Measurements from ENCODE around the gene CDH8.

Gene CDH8

GRCh38 chr16:61684541-61684940, 351.7 kb downstream of the CDH8 start:
- TF ChIP-seq YY1 (IDR thresholded peaks at IDR 0.05; ENCODE audit: low read depth) (no peak), MAX (IDR thresholded peaks at IDR 0.05) (no peak), TCF12 (IDR thresholded peaks at IDR 0.05; ENCODE audit: low read depth) (no peak), EP300 (IDR thresholded peaks at IDR 0.05; ENCODE audit: borderline replicate concordance) (no peak), CEBPB (IDR thresholded peaks at IDR 0.05) (no peak), REST (IDR thresholded peaks at IDR 0.05; ENCODE audit: low read depth) (no peak), EGR1 (IDR thresholded peaks at IDR 0.05) (no peak), CREB1 (IDR thresholded peaks at IDR 0.05; ENCODE audit: low read depth) (no peak), ZBTB7A (IDR thresholded peaks at IDR 0.05; ENCODE audit: low read depth) (no peak), NFIC (IDR thresholded peaks at IDR 0.05) (no peak), FOXM1 (IDR thresholded peaks at IDR 0.05; ENCODE audit: borderline replicate concordance, low read depth) (no peak), USF1 (IDR thresholded peaks at IDR 0.05) (no peak), RAD21 (IDR thresholded peaks at IDR 0.05; ENCODE audit: low read depth) (no peak), TEAD4 (IDR thresholded peaks at IDR 0.05) (no peak), TAF1 (IDR thresholded peaks at IDR 0.05; ENCODE audit: low read depth) (no peak)

DNA sequence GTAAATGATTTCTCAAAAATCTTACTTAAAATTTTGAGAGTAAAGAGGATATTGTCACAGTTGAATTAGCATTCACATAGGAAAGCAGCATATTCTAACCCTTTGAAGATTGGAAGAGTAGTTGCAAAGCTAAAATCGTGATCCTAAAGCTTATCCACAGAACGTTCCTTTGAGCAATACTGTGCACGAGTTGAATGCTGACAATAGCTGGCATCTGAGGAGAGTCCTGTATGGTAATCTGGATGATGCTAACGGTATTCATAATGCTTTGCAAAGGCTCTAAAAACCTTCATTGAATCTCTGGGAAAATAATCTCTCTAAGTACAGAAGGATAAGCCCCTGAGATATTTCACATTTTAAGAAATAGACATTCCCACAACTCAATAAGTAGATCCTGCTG, 354.6 kb downstream of the CDH8 start:
- TF ChIP-seq EP300 (IDR thresholded peaks at IDR 0.05; ENCODE audit: borderline replicate concordance) (no peak), TAF1 (IDR thresholded peaks at IDR 0.05; ENCODE audit: low read depth) (no peak), NFIC (IDR thresholded peaks at IDR 0.05) (no peak), RAD21 (IDR thresholded peaks at IDR 0.05; ENCODE audit: low read depth) (no peak), FOXM1 (IDR thresholded peaks at IDR 0.05; ENCODE audit: borderline replicate concordance, low read depth) (no peak), CEBPB (IDR thresholded peaks at IDR 0.05) (no peak), YY1 (IDR thresholded peaks at IDR 0.05; ENCODE audit: low read depth) (no peak), EGR1 (IDR thresholded peaks at IDR 0.05) (no peak), MAX (IDR thresholded peaks at IDR 0.05) (no peak), CREB1 (IDR thresholded peaks at IDR 0.05; ENCODE audit: low read depth) (no peak), ZBTB7A (IDR thresholded peaks at IDR 0.05; ENCODE audit: low read depth) (no peak), USF1 (IDR thresholded peaks at IDR 0.05) (no peak), TEAD4 (IDR thresholded peaks at IDR 0.05) (no peak), TCF12 (IDR thresholded peaks at IDR 0.05; ENCODE audit: low read depth) (no peak), REST (IDR thresholded peaks at IDR 0.05; ENCODE audit: low read depth) (no peak)

DNA sequence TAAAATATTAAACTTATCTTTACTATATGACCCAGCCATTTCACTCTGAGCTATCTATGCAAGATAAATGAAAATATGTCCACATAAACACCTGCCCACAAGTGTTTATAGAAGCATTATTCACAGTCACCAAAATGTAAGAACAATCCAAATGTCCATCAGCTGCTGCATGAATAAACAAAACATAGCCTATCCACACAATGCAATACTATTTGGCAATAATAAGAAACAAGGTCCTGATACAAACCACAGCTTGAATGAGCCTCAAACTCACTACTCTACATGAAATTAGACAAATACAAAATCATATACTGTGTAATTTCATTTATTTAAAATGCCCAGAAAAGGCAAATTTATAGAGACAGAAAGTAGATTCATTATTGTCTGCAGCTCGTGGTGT, 355.1 kb downstream of the CDH8 start:
- TF ChIP-seq USF1 (IDR thresholded peaks at IDR 0.05) (no peak), TAF1 (IDR thresholded peaks at IDR 0.05; ENCODE audit: low read depth) (no peak), REST (IDR thresholded peaks at IDR 0.05; ENCODE audit: low read depth) (no peak), EGR1 (IDR thresholded peaks at IDR 0.05) (no peak), YY1 (IDR thresholded peaks at IDR 0.05; ENCODE audit: low read depth) (no peak), EP300 (IDR thresholded peaks at IDR 0.05; ENCODE audit: borderline replicate concordance) (no peak), MAX (IDR thresholded peaks at IDR 0.05) (no peak), TEAD4 (IDR thresholded peaks at IDR 0.05) (no peak), ZBTB7A (IDR thresholded peaks at IDR 0.05; ENCODE audit: low read depth) (no peak), RAD21 (IDR thresholded peaks at IDR 0.05; ENCODE audit: low read depth) (no peak), TCF12 (IDR thresholded peaks at IDR 0.05; ENCODE audit: low read depth) (no peak), CREB1 (IDR thresholded peaks at IDR 0.05; ENCODE audit: low read depth) (no peak)

DNA sequence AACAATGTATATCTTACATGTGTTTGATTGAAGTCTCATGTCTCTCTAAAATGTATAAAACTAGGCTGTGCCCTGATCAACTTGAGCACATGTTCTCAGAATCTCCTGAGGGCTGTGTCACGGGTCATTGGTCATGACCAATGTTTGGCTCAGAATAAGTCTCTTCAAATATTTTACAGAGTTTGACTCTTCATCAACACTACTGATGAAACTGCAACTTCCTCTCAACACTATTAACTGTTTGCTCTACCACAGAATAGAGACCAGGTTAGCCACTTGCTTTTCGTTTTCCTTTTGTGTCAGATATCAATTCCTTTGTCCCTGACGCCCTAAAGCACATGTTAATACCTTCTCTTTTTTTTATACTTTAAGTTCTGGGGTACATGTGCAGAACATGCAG, 358.1 kb downstream of the CDH8 start:
- TF ChIP-seq EP300 (IDR thresholded peaks at IDR 0.05; ENCODE audit: borderline replicate concordance) (no peak), RAD21 (IDR thresholded peaks at IDR 0.05; ENCODE audit: low read depth) (no peak), CEBPB (IDR thresholded peaks at IDR 0.05) (no peak), FOXM1 (IDR thresholded peaks at IDR 0.05; ENCODE audit: borderline replicate concordance, low read depth) (no peak), REST (IDR thresholded peaks at IDR 0.05; ENCODE audit: low read depth) (no peak), TEAD4 (IDR thresholded peaks at IDR 0.05) (no peak), USF1 (IDR thresholded peaks at IDR 0.05) (no peak), MAX (IDR thresholded peaks at IDR 0.05) (no peak), CREB1 (IDR thresholded peaks at IDR 0.05; ENCODE audit: low read depth) (no peak), NFIC (IDR thresholded peaks at IDR 0.05) (no peak), TAF1 (IDR thresholded peaks at IDR 0.05; ENCODE audit: low read depth) (no peak), EGR1 (IDR thresholded peaks at IDR 0.05) (no peak)

All from Ishikawa (cell line).